Endothelial cell of umbilical vein (primary cell): Measurements from ENCODE around the gene LRRC8E. TPM values are rescaled to one million over a fixed set of nuclear protein-coding genes. Genes with fewer than 3 reads are reported as not detected.

Experiments
- BruUV-seq: library from RNA; stranded (reverse); fragments of 400-500 nt; replicated peaks from 2 replicates; lab custom pipeline; 2021; lab: Mats Ljungman, UMichigan
- CTCF ChIA-PET: fragments of 300-600, 350-600 bp; sonication (Branson Sonifier 250); formaldehyde crosslinking; loops from one replicate; lab custom pipeline; 2021; ENCODE audit warnings: antibody characterized with exemption, inconsistent platforms; lab: Charles Lee
- POLR2A ChIA-PET: fragments of 300-600, 350-600 bp; sonication (Branson Sonifier 250); formaldehyde crosslinking; loops from one replicate; lab custom pipeline; 2021; ENCODE audit warnings: antibody characterized with exemption, inconsistent platforms; lab: Charles Lee
- DNase-seq: peaks from one replicate; pipeline ENCODE4 v3.0.0-alpha.2; 2011; ENCODE audit warnings: low read depth, low spot score
- FAIRE-seq: peaks from 2 replicates; lab custom pipeline; 2011; peaks lifted over from hg19 to GRCh38; lab: Jason Lieb, UNC
- H2AFZ ChIP-seq: 2 replicates; pipeline ENCODE4 v1.6.0; 2012; ENCODE audit warnings: low read depth, low read length, control low read depth, inconsistent platforms
- H3K27ac ChIP-seq: 2 replicates; pipeline ENCODE4 v1.5.1; 2011; ENCODE audit warnings: low read depth, mild to moderate bottlenecking, control low read depth, low read length, moderate library complexity; ENCODE audit not compliant: insufficient read depth
- H3K27me3 ChIP-seq, 2 experiments: 2 replicates each; pipeline versions ENCODE4 v1.6.0 to v1.6.1; 2011; ENCODE audit warnings: low read length in 2 of 2, mixed read lengths in 1 of 2; ENCODE audit not compliant: control insufficient read depth in 2 of 2, insufficient read depth in 2 of 2
- H3K36me3 ChIP-seq, 2 experiments: 2 replicates in 1 of 2; 3 replicates in 1 of 2; pipeline ENCODE4 v1.5.1; 2011; ENCODE audit warnings: low read length in 2 of 2, mild to moderate bottlenecking in 1 of 2, moderate library complexity in 1 of 2; ENCODE audit not compliant: control insufficient read depth in 2 of 2, insufficient read depth in 2 of 2; ENCODE audit errors: extremely low read depth in 1 of 2
- H3K4me1 ChIP-seq: 3 replicates; pipeline ENCODE4 v1.5.1; 2011; ENCODE audit warnings: mild to moderate bottlenecking, low read length; ENCODE audit not compliant: control insufficient read depth, insufficient read depth; ENCODE audit errors: extremely low read depth
- H3K4me2 ChIP-seq: 2 replicates; pipeline ENCODE4 v1.6.1; 2011; ENCODE audit warnings: low read length, control low read depth, mixed read lengths; ENCODE audit not compliant: insufficient read depth
- H3K4me3 ChIP-seq, 3 experiments: fragments of 200-600 bp in 1 of 3; sonication (generic), shearing (Covaris generic) in 1 of 3; replicated peaks in 1 of 3; 2 replicates each; pipeline ENCODE4 v1.5.1; 2011 to 2016; ENCODE audit warnings: control low read depth in 3 of 3, low read length in 3 of 3, mild to moderate bottlenecking in 2 of 3, inconsistent platforms in 1 of 3, low read depth in 1 of 3, moderate library complexity in 1 of 3; ENCODE audit not compliant: insufficient read depth in 1 of 3
- H3K79me2 ChIP-seq: 2 replicates; pipeline ENCODE4 v1.6.0; 2012; ENCODE audit warnings: low read length, inconsistent platforms; ENCODE audit not compliant: control insufficient read depth, insufficient read depth
- H3K9ac ChIP-seq: replicated peaks from 2 replicates; pipeline ENCODE3; 2011; ENCODE audit warnings: low read length, control low read depth; ENCODE audit not compliant: insufficient read depth; ENCODE audit errors: extremely low read depth
- H3K9me1 ChIP-seq: replicated peaks from 3 replicates; pipeline ENCODE4 v1.6.0; 2011; ENCODE audit warnings: mild to moderate bottlenecking, low read length; ENCODE audit not compliant: control insufficient read depth, insufficient read depth; ENCODE audit errors: extremely low read depth
- H3K9me3 ChIP-seq: replicated peaks from 2 replicates; pipeline ENCODE4 v1.5.1; 2012; ENCODE audit warnings: low read length, inconsistent platforms; ENCODE audit not compliant: control insufficient read depth, insufficient read depth
- H4K20me1 ChIP-seq: replicated peaks from 2 replicates; pipeline ENCODE3; 2011; ENCODE audit warnings: mild to moderate bottlenecking, low read length; ENCODE audit not compliant: control insufficient read depth, insufficient read depth; ENCODE audit errors: extremely low read depth
- EZH2 ChIP-seq: IDR thresholded peaks from 2 replicates; pipeline ENCODE4 v1.6.1; 2012; ENCODE audit warnings: borderline replicate concordance, low read depth, mild to moderate bottlenecking, moderate library complexity, low read length, inconsistent platforms; ENCODE audit not compliant: severe bottlenecking
- FOS ChIP-seq: IDR thresholded peaks from 2 replicates; pipeline ENCODE4 v1.6.1; 2011; ENCODE audit warnings: mild to moderate bottlenecking, low read length, moderate library complexity, borderline replicate concordance; ENCODE audit not compliant: insufficient read depth
- GATA2 ChIP-seq: IDR thresholded peaks from 2 replicates; pipeline ENCODE4 v1.7.0; 2011; ENCODE audit warnings: low read depth, mild to moderate bottlenecking, moderate library complexity, mixed read lengths, low read length; ENCODE audit not compliant: insufficient read length, insufficient read depth
- JUN ChIP-seq: IDR thresholded peaks from 2 replicates; pipeline ENCODE4 v1.6.1; 2011; ENCODE audit warnings: borderline replicate concordance, low read depth; ENCODE audit not compliant: insufficient read length, insufficient read depth
- MAX ChIP-seq: IDR thresholded peaks from 2 replicates; pipeline ENCODE4 v1.6.1; 2011; ENCODE audit not compliant: insufficient read depth, insufficient read length
- MYC ChIP-seq: IDR thresholded peaks from one replicate; pipeline ENCODE4 v1.6.1; 2011; ENCODE audit warnings: mild to moderate bottlenecking, low read depth, low read length
- POLR2A ChIP-seq: IDR thresholded peaks from 2 replicates; pipeline ENCODE4 v1.6.1; 2012; ENCODE audit warnings: low read depth, mild to moderate bottlenecking, control low read depth, low read length
- POLR2AphosphoS5 ChIP-seq: IDR thresholded peaks from 2 replicates; pipeline ENCODE4 v1.6.1; 2012; ENCODE audit warnings: low read depth, mild to moderate bottlenecking, control low read depth, low read length, moderate library complexity; ENCODE audit not compliant: insufficient read depth
- dilution Hi-C: fragments of 300-500 bp; cut with MboI; formaldehyde crosslinking; loops from one replicate; pipeline ENCODE4 v1.15.0; 2019; ENCODE audit warnings: low sequenced_read_pairs; ENCODE audit not compliant: extremely low pct_ligation_motif_present
- intact Hi-C: fragments of 100-400 bp; cut with micrococcal nuclease; formaldehyde crosslinking; loops from one replicate; pipeline ENCODE4 v1.10.0; 2022
- polyA plus RNA-seq, 4 experiments: library from polyadenylated mRNA; depleted of rRNA in 3 of 4; stranded (reverse) in 3 of 4; unstranded in 1 of 4; fragments of >200 nt; gene quantifications; 2 replicates each; pipeline versions ENCODE4 v1.2.1 to v1.2.3, GENCODE V29; 2011 to 2012; ENCODE audit warnings: missing spikeins in 1 of 4
- total RNA-seq: library from RNA; stranded (reverse); gene quantifications from 2 replicates; pipeline ENCODE4 v1.2.3, GENCODE V29; 2021
- TF ChIP-seq, protein P1 (sequence below), 2 donors: IDR thresholded peaks; 1 replicate in 1 of 2; 2 replicates in 1 of 2; pipeline ENCODE4 v1.5.1; 2011; ENCODE audit warnings: low read length in 2 of 2, mild to moderate bottlenecking in 2 of 2, moderate library complexity in 2 of 2, control low read depth in 1 of 2, inconsistent platforms in 1 of 2, low read depth in 1 of 2; ENCODE audit not compliant: insufficient read depth in 1 of 2; ENCODE audit errors: extremely low read depth in 1 of 2

Gene LRRC8E
- total and polyA plus RNA-seq, 2 donors (not counting 3 experiments of a cell fraction or from before 2014, with no cell fraction given), result 1.1 to 1.6 TPM

DNA sequence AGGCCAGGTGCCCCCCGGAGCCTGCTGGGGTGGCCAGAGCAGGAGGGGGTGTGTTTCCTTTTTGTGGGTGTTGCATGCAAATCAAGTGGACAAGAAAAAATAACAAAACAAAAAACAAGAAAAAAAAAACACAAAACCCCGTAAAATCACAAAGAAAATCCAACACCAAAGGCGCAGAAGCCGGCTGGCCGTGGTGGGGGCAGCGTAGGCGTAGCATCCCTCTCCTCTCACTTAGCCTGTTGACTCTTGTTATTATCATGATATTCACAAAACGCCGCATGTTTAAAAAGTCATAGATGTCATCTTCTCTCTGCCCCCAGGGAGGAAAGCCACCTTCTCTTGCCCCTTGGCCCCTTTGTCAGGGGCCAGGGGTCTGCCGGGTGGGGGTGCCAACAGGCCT is 25.3 kb downstream of the LRRC8E start:
- TF ChIP-seq MYC (no peak), EZH2 (no peak), JUN (no peak), GATA2 (no peak), FOS (no peak), POLR2AphosphoS5 (no peak), POLR2A (no peak), MAX (no peak)
- TF ChIP-seq, protein P1, sequence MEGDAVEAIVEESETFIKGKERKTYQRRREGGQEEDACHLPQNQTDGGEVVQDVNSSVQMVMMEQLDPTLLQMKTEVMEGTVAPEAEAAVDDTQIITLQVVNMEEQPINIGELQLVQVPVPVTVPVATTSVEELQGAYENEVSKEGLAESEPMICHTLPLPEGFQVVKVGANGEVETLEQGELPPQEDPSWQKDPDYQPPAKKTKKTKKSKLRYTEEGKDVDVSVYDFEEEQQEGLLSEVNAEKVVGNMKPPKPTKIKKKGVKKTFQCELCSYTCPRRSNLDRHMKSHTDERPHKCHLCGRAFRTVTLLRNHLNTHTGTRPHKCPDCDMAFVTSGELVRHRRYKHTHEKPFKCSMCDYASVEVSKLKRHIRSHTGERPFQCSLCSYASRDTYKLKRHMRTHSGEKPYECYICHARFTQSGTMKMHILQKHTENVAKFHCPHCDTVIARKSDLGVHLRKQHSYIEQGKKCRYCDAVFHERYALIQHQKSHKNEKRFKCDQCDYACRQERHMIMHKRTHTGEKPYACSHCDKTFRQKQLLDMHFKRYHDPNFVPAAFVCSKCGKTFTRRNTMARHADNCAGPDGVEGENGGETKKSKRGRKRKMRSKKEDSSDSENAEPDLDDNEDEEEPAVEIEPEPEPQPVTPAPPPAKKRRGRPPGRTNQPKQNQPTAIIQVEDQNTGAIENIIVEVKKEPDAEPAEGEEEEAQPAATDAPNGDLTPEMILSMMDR (IDR thresholded peaks at IDR 0.05; ENCODE audit: extremely low read depth in 1 of 2, insufficient read depth in 1 of 2, low read depth in 1 of 2, low read length in 2 of 2), result no peak
- ChIA-PET CTCF (interaction anchor here (0.9 kb wide), 1 partner anchor 44 kb away, joined by 3 read pairs; no protein-coding TSS in a partner anchor), POLR2A (no interaction called here)
- no peaks in the 10 kb centered on the region for H3K79me2 ChIP-seq
- no peaks in the 10 kb centered on the region for H3K9me3 ChIP-seq
- no peak overlapping the region for H3K27ac ChIP-seq
- FAIRE-seq (no peak), DNase-seq (no peak)
- H3K9me1 ChIP-seq, result no peaks in the 10 kb centered on the region
- no peak overlapping the region for H3K9ac ChIP-seq
- H3K4me3 ChIP-seq, result no peak overlapping the region
- no peaks in the 10 kb centered on the region for H4K20me1 ChIP-seq
- peaks cover 18 to 30% of the 10 kb centered on the region in 2 experiments for H3K27me3 ChIP-seq
- intact Hi-C loops (no loop called here), dilution Hi-C loops (no loop called here)
- H3K4me2 ChIP-seq, result no peak overlapping the region
- BruUV-seq, result no TSS peak
- peaks cover 0 to 23% of the 10 kb centered on the region in 2 experiments for H3K36me3 ChIP-seq
- H2AFZ ChIP-seq, result no peak overlapping the region
- peaks cover 6% of the 10 kb centered on the region for H3K4me1 ChIP-seq
